ENCODE data around the gene UTP25.

The UTP25 gene

GRCh38 chr1:209878964-209879363 is 51.2 kb downstream of the UTP25 start:
- H3K79me2 ChIP-seq (ENCODE audit: insufficient read depth, low read length): no peaks in the 10 kb centered on the region
- no peak overlapping the region for H3K9ac ChIP-seq (ENCODE audit: low read depth, low read length, poor library complexity, severe bottlenecking)
- H4K20me1 ChIP-seq (ENCODE audit: insufficient read depth, low read length, poor library complexity, severe bottlenecking): no peaks in the 10 kb centered on the region
- H3K4me3 ChIP-seq (ENCODE audit: low read length, poor library complexity, severe bottlenecking): no peak overlapping the region
- no peak overlapping the region for H2AFZ ChIP-seq (ENCODE audit: low read length)
- H3K4me1 ChIP-seq (ENCODE audit: insufficient read depth, low read length, poor library complexity, severe bottlenecking): no peaks in the 10 kb centered on the region
- H3K36me3 ChIP-seq (ENCODE audit: insufficient read depth, low read length): no peaks in the 10 kb centered on the region
- H3K9me3 ChIP-seq (ENCODE audit: insufficient read depth, low read depth, low read length): no peaks in the 10 kb centered on the region
- H3F3A ChIP-seq (ENCODE audit: low read depth): no peaks in the 10 kb centered on the region
- no peaks in the 10 kb centered on the region for H3K9me2 ChIP-seq (replicated peaks; ENCODE audit: low read depth, low read length)
- TF ChIP-seq EZH2phosphoT487 (IDR thresholded peaks at IDR 0.05; ENCODE audit: borderline replicate concordance): no peak
- no peaks in the 10 kb centered on the region for H3K27me3 ChIP-seq (ENCODE audit: insufficient read depth, low read length, poor library complexity, severe bottlenecking)
- H3K4me2 ChIP-seq (ENCODE audit: low read depth, low read length, poor library complexity, severe bottlenecking): no peak overlapping the region

GRCh38 chr1:209879539-209879938 is 51.8 kb downstream of the UTP25 start:
- Histone ChIP-seq H4K20me1 (ENCODE audit: insufficient read depth, low read length, poor library complexity, severe bottlenecking) (no peaks in the 10 kb centered on the region), H3K4me2 (ENCODE audit: low read depth, low read length, poor library complexity, severe bottlenecking) (no peak overlapping the region), H3K9ac (ENCODE audit: low read depth, low read length, poor library complexity, severe bottlenecking) (no peak overlapping the region), H3K9me2 (replicated peaks; ENCODE audit: low read depth, low read length) (no peaks in the 10 kb centered on the region), H3K36me3 (ENCODE audit: insufficient read depth, low read length) (no peaks in the 10 kb centered on the region), H3K4me3 (ENCODE audit: low read length, poor library complexity, severe bottlenecking) (no peak overlapping the region), H2AFZ (ENCODE audit: low read length) (no peak overlapping the region), H3K79me2 (ENCODE audit: insufficient read depth, low read length) (no peaks in the 10 kb centered on the region), H3K9me3 (ENCODE audit: insufficient read depth, low read depth, low read length) (no peaks in the 10 kb centered on the region), H3F3A (ENCODE audit: low read depth) (no peaks in the 10 kb centered on the region), H3K27me3 (ENCODE audit: insufficient read depth, low read length, poor library complexity, severe bottlenecking) (no peaks in the 10 kb centered on the region), H3K4me1 (ENCODE audit: insufficient read depth, low read length, poor library complexity, severe bottlenecking) (no peaks in the 10 kb centered on the region)
- TF ChIP-seq EZH2phosphoT487 (IDR thresholded peaks at IDR 0.05; ENCODE audit: borderline replicate concordance): no peak
- no peak for TF ChIP-seq CTCF (conservative IDR thresholded peaks at IDR 0.05; ENCODE audit: low read length)

DNA sequence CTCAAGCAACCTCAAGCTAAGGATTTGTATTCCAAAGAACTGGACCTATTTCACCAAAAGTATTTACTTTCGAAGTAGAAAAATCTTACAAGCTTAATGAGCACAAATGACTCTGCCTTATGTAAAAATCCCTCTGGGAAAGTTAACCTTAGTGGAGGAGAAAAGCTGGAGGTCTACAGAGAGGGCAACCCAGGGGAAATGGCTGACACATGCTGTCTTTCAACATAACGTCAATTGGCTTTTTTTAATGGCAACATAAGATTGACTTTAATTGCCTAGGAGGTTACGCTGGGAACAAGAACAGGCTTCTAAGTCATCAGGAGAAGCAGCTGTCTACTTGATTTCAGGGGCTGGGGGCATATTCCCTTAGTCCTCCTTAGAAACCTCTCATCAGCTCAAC is 52.3 kb downstream of the UTP25 start:
- Histone ChIP-seq H3K36me3 (ENCODE audit: insufficient read depth, low read length) (no peaks in the 10 kb centered on the region), H3K9ac (ENCODE audit: low read depth, low read length, poor library complexity, severe bottlenecking) (no peak overlapping the region), H2AFZ (ENCODE audit: low read length) (no peak overlapping the region), H3K4me3 (ENCODE audit: low read length, poor library complexity, severe bottlenecking) (no peak overlapping the region), H4K20me1 (ENCODE audit: insufficient read depth, low read length, poor library complexity, severe bottlenecking) (no peaks in the 10 kb centered on the region), H3K27me3 (ENCODE audit: insufficient read depth, low read length, poor library complexity, severe bottlenecking) (no peaks in the 10 kb centered on the region), H3F3A (ENCODE audit: low read depth) (no peaks in the 10 kb centered on the region), H3K9me2 (replicated peaks; ENCODE audit: low read depth, low read length) (no peaks in the 10 kb centered on the region), H3K79me2 (ENCODE audit: insufficient read depth, low read length) (no peaks in the 10 kb centered on the region), H3K4me2 (ENCODE audit: low read depth, low read length, poor library complexity, severe bottlenecking) (no peak overlapping the region), H3K9me3 (ENCODE audit: insufficient read depth, low read depth, low read length) (no peaks in the 10 kb centered on the region), H3K4me1 (ENCODE audit: insufficient read depth, low read length, poor library complexity, severe bottlenecking) (no peaks in the 10 kb centered on the region)
- TF ChIP-seq CTCF (conservative IDR thresholded peaks at IDR 0.05; ENCODE audit: low read length): no peak
- TF ChIP-seq EZH2phosphoT487 (IDR thresholded peaks at IDR 0.05; ENCODE audit: borderline replicate concordance): no peak

GRCh38 chr1:209881619-209882018 is 53.8 kb downstream of the UTP25 start:
- H3K4me3 ChIP-seq (ENCODE audit: low read length, poor library complexity, severe bottlenecking): no peak overlapping the region
- H3K79me2 ChIP-seq (ENCODE audit: insufficient read depth, low read length): no peaks in the 10 kb centered on the region
- H3K4me1 ChIP-seq (ENCODE audit: insufficient read depth, low read length, poor library complexity, severe bottlenecking): no peaks in the 10 kb centered on the region
- no peak overlapping the region for H3K9ac ChIP-seq (ENCODE audit: low read depth, low read length, poor library complexity, severe bottlenecking)
- H3K4me2 ChIP-seq (ENCODE audit: low read depth, low read length, poor library complexity, severe bottlenecking): no peak overlapping the region
- H3K27me3 ChIP-seq (ENCODE audit: insufficient read depth, low read length, poor library complexity, severe bottlenecking): no peaks in the 10 kb centered on the region
- H3K36me3 ChIP-seq (ENCODE audit: insufficient read depth, low read length): no peaks in the 10 kb centered on the region
- no peaks in the 10 kb centered on the region for H3K9me3 ChIP-seq (ENCODE audit: insufficient read depth, low read depth, low read length)
- H4K20me1 ChIP-seq (ENCODE audit: insufficient read depth, low read length, poor library complexity, severe bottlenecking): no peaks in the 10 kb centered on the region
- no peaks in the 10 kb centered on the region for H3F3A ChIP-seq (ENCODE audit: low read depth)
- H3K9me2 ChIP-seq (replicated peaks; ENCODE audit: low read depth, low read length): no peaks in the 10 kb centered on the region
- TF ChIP-seq CTCF (conservative IDR thresholded peaks at IDR 0.05; ENCODE audit: low read length) (no peak), EZH2phosphoT487 (IDR thresholded peaks at IDR 0.05; ENCODE audit: borderline replicate concordance) (no peak)
- H2AFZ ChIP-seq (ENCODE audit: low read length): no peak overlapping the region
